A549 (cell line): ENCODE data around the gene PBX1. TPM values are rescaled to one million over a fixed set of nuclear protein-coding genes. Genes with fewer than 3 reads are reported as not detected.

Experiments
- ATAC-seq, 2 experiments: fragments of 200-7000 bp in 1 of 2; fragments of >200 bp in 1 of 2; cut with Nextera tagmentation in 1 of 2; cut with Tn5 transposase in 1 of 2; 3 replicates each; pipeline versions ENCODE4 v1.8.0 to v1.9.1; 2018 to 2020; ENCODE audit warnings: mild to moderate bottlenecking in 1 of 2, moderate library complexity in 1 of 2
- CTCF ChIA-PET: fragments of 300-600 bp; sonication (Branson Sonifier 250); formaldehyde crosslinking; extraction: SDS; loops from one replicate; lab custom pipeline; 2021; ENCODE audit warnings: antibody characterized with exemption, inconsistent platforms; lab: Yijun Ruan, JAX
- POLR2A ChIA-PET: fragments of 350-600 bp; formaldehyde crosslinking; extraction: SDS; loops from one replicate; lab custom pipeline; 2021; ENCODE audit warnings: antibody characterized with exemption, inconsistent platforms; lab: Yijun Ruan, JAX
- DNase-seq, 2 experiments: peaks; one replicate each; pipeline versions ENCODE4 v3.0.0 to v3.0.0-alpha.2; 2011 to 2016; ENCODE audit warnings: low read depth in 1 of 2, low spot score in 1 of 2
- FAIRE-seq: peaks from 2 replicates; lab custom pipeline; 2011; peaks lifted over from hg19 to GRCh38; lab: Jason Lieb, UNC
- H3K27ac ChIP-seq, 2 experiments: fragments of >200 bp; sonication (Bioruptor Twin); formaldehyde crosslinking; 3 replicates each; pipeline ENCODE4 v1.5.1; 2016 to 2017
- H3K4me1 ChIP-seq: fragments of >200 bp; sonication (Bioruptor Twin); formaldehyde crosslinking; 3 replicates; pipeline ENCODE4 v1.6.1; 2016
- H3K4me2 ChIP-seq: fragments of >200 bp; sonication (Bioruptor Twin); formaldehyde crosslinking; 3 replicates; pipeline ENCODE4 v1.6.1; 2016
- H3K4me3 ChIP-seq: fragments of >200 bp; sonication (Bioruptor Twin); formaldehyde crosslinking; 3 replicates; pipeline ENCODE4 v1.5.1; 2016
- H3K9me3 ChIP-seq: fragments of >200 bp; sonication (Bioruptor Twin); formaldehyde crosslinking; 3 replicates; pipeline ENCODE4 v1.6.1; 2016
- CHD2 ChIP-seq: fragments of 150-350 bp; IDR thresholded peaks from 2 replicates; pipeline ENCODE4 v1.6.1; 2014; ENCODE audit warnings: low read length; ENCODE audit not compliant: partially characterized antibody
- EP300 ChIP-seq, 2 experiments: fragments of >200 bp; sonication (Bioruptor Twin); formaldehyde crosslinking; IDR thresholded peaks; 2 replicates in 1 of 2; 3 replicates in 1 of 2; pipeline ENCODE4 v1.6.1; 2016 to 2017
- HES2 ChIP-seq: fragments of >200 bp; sonication (Bioruptor Twin); formaldehyde crosslinking; IDR thresholded peaks from 2 replicates; pipeline ENCODE4 v1.6.1; 2016
- HOXB13 ChIP-seq: fragments of 250-450 bp; sonication (Bioruptor Pico); IDR thresholded peaks from 2 replicates; pipeline ENCODE4 v1.5.0; 2020; ENCODE audit warnings: low read depth, mild to moderate bottlenecking, moderate library complexity
- HOXB5 ChIP-seq: fragments of 250-450 bp; sonication (Bioruptor Pico); IDR thresholded peaks from 2 replicates; pipeline ENCODE4 v1.5.0; 2020; ENCODE audit warnings: mild to moderate bottlenecking, moderate library complexity
- JUN ChIP-seq, 2 experiments: fragments of >200 bp; sonication (Bioruptor Twin); formaldehyde crosslinking; IDR thresholded peaks; 2 replicates in 1 of 2; 3 replicates in 1 of 2; pipeline ENCODE4 v1.6.1; 2016 to 2017
- JUNB ChIP-seq: fragments of >200 bp; sonication (Bioruptor Twin); formaldehyde crosslinking; IDR thresholded peaks from 2 replicates; pipeline ENCODE4 v1.6.1; 2016
- MAZ ChIP-seq: fragments of 150-350 bp; IDR thresholded peaks from 2 replicates; pipeline ENCODE4 v1.6.1; 2014; ENCODE audit warnings: antibody characterized with exemption, low read depth, low read length, borderline replicate concordance
- NR3C1 ChIP-seq: fragments of >200 bp; sonication (Bioruptor Twin); formaldehyde crosslinking; IDR thresholded peaks from 3 replicates; pipeline ENCODE4 v1.6.1; 2017
- POLR2A ChIP-seq: IDR thresholded peaks from 2 replicates; pipeline ENCODE4 v1.6.1; 2012; ENCODE audit warnings: mild to moderate bottlenecking, low read length
- RCOR1 ChIP-seq: fragments of 150-350 bp; IDR thresholded peaks from 2 replicates; pipeline ENCODE4 v1.6.1; 2014; ENCODE audit warnings: antibody characterized with exemption, low read length, low read depth
- RFX5 ChIP-seq: fragments of 450-650 bp; IDR thresholded peaks from 2 replicates; pipeline ENCODE4 v1.7.1; 2014; ENCODE audit warnings: antibody characterized with exemption, mild to moderate bottlenecking, moderate library complexity
- SMC3 ChIP-seq: fragments of >200 bp; sonication (Bioruptor Twin); formaldehyde crosslinking; IDR thresholded peaks from 3 replicates; pipeline ENCODE4 v1.6.1; 2018; ENCODE audit warnings: inconsistent platforms
- TFCP2L1 ChIP-seq: fragments of 250-450 bp; sonication (Bioruptor Pico); IDR thresholded peaks from 2 replicates; pipeline ENCODE4 v1.5.0; 2021; ENCODE audit warnings: mild to moderate bottlenecking
- ZC3H11A ChIP-seq: fragments of 450-650 bp; IDR thresholded peaks from 2 replicates; pipeline ENCODE4 v1.6.1; 2014; ENCODE audit warnings: antibody characterized with exemption, mild to moderate bottlenecking
- ZFP36 ChIP-seq: fragments of 450-650 bp; IDR thresholded peaks from 2 replicates; pipeline ENCODE4 v1.6.1; 2014; ENCODE audit warnings: borderline replicate concordance; ENCODE audit not compliant: partially characterized antibody
- WGBS: methylation state at CpG from one replicate; pipeline ENCODE4 v1.1.6; 2017; ENCODE audit errors: missing lambda C conversion rate; 5-methylcytosine and 5-hydroxymethylcytosine counted together
- polyA plus RNA-seq, 4 experiments: library from polyadenylated mRNA; depleted of rRNA in 3 of 4; stranded (reverse); fragments of >200 nt; fragmentation: RNase III in 1 of 4; extraction: RNeasy Plus Mini Kit Qiagen cat#74134 plus additional on column Dnase treatment in 1 of 4; gene quantifications; 2 replicates in 3 of 4; 3 replicates in 1 of 4; pipeline ENCODE4 v1.2.3, GENCODE V29; 2011 to 2017
- TF ChIP-seq, protein P1 (sequence below): fragments of >200 bp; sonication (Bioruptor Twin); formaldehyde crosslinking; IDR thresholded peaks from 3 replicates; pipeline ENCODE4 v1.5.1; 2016
- TF ChIP-seq, protein P2 (sequence below): fragments of 150-350 bp; IDR thresholded peaks from 2 replicates; pipeline ENCODE4 v1.6.1; 2014; ENCODE audit warnings: low read depth, mild to moderate bottlenecking, low read length
- TF ChIP-seq, protein P3 (sequence below): fragments of 200-600 bp; sonication (generic); IDR thresholded peaks from 2 replicates; pipeline ENCODE4 v1.6.1; 2016; ENCODE audit warnings: antibody characterized with exemption, mild to moderate bottlenecking, moderate library complexity
- TF ChIP-seq, protein P4 (sequence below): IDR thresholded peaks from 2 replicates; pipeline ENCODE4 v1.6.1; 2012
- TF ChIP-seq, protein P5 (sequence below): fragments of >200 bp; sonication (Bioruptor Twin); formaldehyde crosslinking; IDR thresholded peaks from 3 replicates; pipeline ENCODE4 v1.6.1; 2016
- TF ChIP-seq, protein P6 (sequence below): fragments of 250-450 bp; sonication (Bioruptor Pico); IDR thresholded peaks from 2 replicates; pipeline ENCODE4 v1.5.0; 2020; ENCODE audit warnings: low read depth, mild to moderate bottlenecking, moderate library complexity

The PBX1 gene
- polyA plus RNA-seq, 2 of the 4 experiments (the other 2 are of a cell fraction) = 47.8 to 61.5 TPM

DNA sequence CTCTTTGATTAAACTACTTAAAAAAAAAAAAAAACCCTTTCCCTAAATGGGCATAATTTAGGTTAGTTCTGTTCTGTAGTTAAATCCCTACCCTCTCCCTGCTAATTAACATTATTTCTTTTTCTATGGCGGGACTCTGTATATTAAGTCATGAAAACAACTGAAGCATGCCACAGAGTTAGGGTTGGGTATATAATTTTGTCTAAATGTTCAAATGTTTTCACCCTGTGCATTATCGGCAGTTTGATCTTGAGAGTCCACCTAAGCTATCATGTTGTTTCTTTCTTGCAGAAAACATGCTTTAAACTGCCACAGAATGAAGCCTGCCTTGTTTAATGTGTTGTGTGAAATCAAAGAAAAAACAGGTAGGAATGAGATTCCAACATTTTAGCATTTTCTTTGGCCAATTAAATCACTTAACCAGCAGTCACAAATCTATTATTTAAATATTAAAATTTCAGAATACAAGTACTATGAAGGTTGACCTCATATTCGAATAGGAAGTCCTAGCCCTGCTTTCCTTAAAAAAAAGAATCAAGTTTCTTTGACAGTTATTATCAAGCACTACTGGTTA, 4.0 kb downstream of the PBX1 start (continued):
- TF ChIP-seq, protein P1, sequence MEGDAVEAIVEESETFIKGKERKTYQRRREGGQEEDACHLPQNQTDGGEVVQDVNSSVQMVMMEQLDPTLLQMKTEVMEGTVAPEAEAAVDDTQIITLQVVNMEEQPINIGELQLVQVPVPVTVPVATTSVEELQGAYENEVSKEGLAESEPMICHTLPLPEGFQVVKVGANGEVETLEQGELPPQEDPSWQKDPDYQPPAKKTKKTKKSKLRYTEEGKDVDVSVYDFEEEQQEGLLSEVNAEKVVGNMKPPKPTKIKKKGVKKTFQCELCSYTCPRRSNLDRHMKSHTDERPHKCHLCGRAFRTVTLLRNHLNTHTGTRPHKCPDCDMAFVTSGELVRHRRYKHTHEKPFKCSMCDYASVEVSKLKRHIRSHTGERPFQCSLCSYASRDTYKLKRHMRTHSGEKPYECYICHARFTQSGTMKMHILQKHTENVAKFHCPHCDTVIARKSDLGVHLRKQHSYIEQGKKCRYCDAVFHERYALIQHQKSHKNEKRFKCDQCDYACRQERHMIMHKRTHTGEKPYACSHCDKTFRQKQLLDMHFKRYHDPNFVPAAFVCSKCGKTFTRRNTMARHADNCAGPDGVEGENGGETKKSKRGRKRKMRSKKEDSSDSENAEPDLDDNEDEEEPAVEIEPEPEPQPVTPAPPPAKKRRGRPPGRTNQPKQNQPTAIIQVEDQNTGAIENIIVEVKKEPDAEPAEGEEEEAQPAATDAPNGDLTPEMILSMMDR = no peak
- no peak for TF ChIP-seq RCOR1
- TF ChIP-seq, protein P2, sequence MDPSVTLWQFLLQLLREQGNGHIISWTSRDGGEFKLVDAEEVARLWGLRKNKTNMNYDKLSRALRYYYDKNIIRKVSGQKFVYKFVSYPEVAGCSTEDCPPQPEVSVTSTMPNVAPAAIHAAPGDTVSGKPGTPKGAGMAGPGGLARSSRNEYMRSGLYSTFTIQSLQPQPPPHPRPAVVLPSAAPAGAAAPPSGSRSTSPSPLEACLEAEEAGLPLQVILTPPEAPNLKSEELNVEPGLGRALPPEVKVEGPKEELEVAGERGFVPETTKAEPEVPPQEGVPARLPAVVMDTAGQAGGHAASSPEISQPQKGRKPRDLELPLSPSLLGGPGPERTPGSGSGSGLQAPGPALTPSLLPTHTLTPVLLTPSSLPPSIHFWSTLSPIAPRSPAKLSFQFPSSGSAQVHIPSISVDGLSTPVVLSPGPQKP = no peak
- TF ChIP-seq, all 56 proteins: peak for 0

DNA sequence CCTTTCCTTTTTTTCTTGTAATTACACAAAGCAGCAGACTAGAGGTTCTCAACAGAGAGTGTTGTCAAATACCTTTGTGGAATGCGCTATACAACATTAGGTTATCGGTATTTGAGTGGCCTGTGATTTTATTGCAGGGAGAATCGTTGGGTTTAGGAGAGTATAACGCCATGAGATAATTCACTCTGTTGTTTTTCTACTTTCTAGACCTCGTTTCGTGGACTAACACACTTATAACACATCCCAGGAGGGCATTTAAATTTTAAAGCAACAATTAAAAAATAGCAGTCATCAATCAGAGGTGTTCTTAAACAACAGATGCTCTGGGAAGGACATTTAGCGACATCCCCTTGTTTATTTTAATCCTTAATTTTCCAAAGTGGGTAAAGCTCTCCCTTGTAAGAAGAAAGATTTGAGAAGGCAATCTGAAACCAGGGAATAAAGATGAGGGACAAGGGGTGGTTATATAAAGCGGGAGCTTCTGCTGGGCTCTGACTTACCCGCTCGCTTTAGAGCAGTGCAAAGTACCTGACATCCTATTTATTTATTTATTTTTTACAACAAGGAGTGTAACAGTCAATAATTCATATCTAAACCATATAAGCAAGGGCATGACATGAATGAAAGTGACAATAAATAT, 4.9 kb downstream of the PBX1 start:
- Histone ChIP-seq H3K27ac (peak overlapping the region; percentile 70 to 81; a peak in 5 of 6 replicates), H3K4me1 (peaks cover 36% of the 10 kb centered on the region; the same call in 2 of the 3 replicates), H3K9me3 (no peaks in the 10 kb centered on the region), H3K4me3 (peak overlapping the region; percentile 59), H3K4me2 (peak overlapping the region; percentile 90)
- no peak for FAIRE-seq
- WGBS = 28% methylated on average over 10 of the region's 10 CpGs
- POLR2A ChIA-PET = no interaction called here
- no peak for ATAC-seq
- no peak for TF ChIP-seq JUN (IDR thresholded peaks at IDR 0.05)
- no peak for TF ChIP-seq JUNB
- TF ChIP-seq, protein P3, sequence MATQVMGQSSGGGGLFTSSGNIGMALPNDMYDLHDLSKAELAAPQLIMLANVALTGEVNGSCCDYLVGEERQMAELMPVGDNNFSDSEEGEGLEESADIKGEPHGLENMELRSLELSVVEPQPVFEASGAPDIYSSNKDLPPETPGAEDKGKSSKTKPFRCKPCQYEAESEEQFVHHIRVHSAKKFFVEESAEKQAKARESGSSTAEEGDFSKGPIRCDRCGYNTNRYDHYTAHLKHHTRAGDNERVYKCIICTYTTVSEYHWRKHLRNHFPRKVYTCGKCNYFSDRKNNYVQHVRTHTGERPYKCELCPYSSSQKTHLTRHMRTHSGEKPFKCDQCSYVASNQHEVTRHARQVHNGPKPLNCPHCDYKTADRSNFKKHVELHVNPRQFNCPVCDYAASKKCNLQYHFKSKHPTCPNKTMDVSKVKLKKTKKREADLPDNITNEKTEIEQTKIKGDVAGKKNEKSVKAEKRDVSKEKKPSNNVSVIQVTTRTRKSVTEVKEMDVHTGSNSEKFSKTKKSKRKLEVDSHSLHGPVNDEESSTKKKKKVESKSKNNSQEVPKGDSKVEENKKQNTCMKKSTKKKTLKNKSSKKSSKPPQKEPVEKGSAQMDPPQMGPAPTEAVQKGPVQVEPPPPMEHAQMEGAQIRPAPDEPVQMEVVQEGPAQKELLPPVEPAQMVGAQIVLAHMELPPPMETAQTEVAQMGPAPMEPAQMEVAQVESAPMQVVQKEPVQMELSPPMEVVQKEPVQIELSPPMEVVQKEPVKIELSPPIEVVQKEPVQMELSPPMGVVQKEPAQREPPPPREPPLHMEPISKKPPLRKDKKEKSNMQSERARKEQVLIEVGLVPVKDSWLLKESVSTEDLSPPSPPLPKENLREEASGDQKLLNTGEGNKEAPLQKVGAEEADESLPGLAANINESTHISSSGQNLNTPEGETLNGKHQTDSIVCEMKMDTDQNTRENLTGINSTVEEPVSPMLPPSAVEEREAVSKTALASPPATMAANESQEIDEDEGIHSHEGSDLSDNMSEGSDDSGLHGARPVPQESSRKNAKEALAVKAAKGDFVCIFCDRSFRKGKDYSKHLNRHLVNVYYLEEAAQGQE = no peak
- TF ChIP-seq CHD2 = no peak
- no peak for TF ChIP-seq MAZ
- TF ChIP-seq, protein P4, sequence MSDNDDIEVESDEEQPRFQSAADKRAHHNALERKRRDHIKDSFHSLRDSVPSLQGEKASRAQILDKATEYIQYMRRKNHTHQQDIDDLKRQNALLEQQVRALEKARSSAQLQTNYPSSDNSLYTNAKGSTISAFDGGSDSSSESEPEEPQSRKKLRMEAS = no peak
- TF ChIP-seq NR3C1 = no peak
- no peak for TF ChIP-seq RFX5
- TF ChIP-seq ZFP36 = no peak
- no peak for TF ChIP-seq SMC3
- TF ChIP-seq, protein P1 = no peak
- no peak for TF ChIP-seq EP300 (IDR thresholded peaks at IDR 0.05)
- no peak for TF ChIP-seq ZC3H11A
- no peak for TF ChIP-seq HOXB13 (CRISPR knock-in tag)
- TF ChIP-seq TFCP2L1 = no peak
- TF ChIP-seq, protein P5, sequence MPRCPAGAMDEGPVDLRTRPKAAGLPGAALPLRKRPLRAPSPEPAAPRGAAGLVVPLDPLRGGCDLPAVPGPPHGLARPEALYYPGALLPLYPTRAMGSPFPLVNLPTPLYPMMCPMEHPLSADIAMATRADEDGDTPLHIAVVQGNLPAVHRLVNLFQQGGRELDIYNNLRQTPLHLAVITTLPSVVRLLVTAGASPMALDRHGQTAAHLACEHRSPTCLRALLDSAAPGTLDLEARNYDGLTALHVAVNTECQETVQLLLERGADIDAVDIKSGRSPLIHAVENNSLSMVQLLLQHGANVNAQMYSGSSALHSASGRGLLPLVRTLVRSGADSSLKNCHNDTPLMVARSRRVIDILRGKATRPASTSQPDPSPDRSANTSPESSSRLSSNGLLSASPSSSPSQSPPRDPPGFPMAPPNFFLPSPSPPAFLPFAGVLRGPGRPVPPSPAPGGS = no peak
- TF ChIP-seq, protein P6, sequence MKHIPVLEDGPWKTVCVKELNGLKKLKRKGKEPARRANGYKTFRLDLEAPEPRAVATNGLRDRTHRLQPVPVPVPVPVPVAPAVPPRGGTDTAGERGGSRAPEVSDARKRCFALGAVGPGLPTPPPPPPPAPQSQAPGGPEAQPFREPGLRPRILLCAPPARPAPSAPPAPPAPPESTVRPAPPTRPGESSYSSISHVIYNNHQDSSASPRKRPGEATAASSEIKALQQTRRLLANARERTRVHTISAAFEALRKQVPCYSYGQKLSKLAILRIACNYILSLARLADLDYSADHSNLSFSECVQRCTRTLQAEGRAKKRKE (CRISPR knock-in tag) = no peak
- TF ChIP-seq HES2 = no peak
- no peak for TF ChIP-seq POLR2A
- TF ChIP-seq HOXB5 = no peak
- CTCF ChIA-PET = no interaction called here
- DNase-seq = no peak
